Prostate gland (tissue), 2 donors: Measurements from ENCODE around the gene SUPT3H.

Experiments used
- POLR2A ChIP-seq: fragments of 450-650 bp; IDR thresholded peaks from one replicate; pipeline ENCODE4 v1.6.1; 2016; ENCODE audit warnings: antibody characterized with exemption, mild to moderate bottlenecking
- TF ChIP-seq, protein P1 (sequence below), 4 experiments: fragments of 200-600 bp in 2 of 4; fragments of 450-650 bp in 2 of 4; sonication (generic) in 2 of 4; IDR thresholded peaks; 1 replicate in 3 of 4; 2 replicates in 1 of 4; pipeline ENCODE4 v1.5.1; 2016 to 2019; ENCODE audit warnings: antibody characterized with exemption in 4 of 4, mild to moderate bottlenecking in 2 of 4, moderate library complexity in 2 of 4

DNA sequence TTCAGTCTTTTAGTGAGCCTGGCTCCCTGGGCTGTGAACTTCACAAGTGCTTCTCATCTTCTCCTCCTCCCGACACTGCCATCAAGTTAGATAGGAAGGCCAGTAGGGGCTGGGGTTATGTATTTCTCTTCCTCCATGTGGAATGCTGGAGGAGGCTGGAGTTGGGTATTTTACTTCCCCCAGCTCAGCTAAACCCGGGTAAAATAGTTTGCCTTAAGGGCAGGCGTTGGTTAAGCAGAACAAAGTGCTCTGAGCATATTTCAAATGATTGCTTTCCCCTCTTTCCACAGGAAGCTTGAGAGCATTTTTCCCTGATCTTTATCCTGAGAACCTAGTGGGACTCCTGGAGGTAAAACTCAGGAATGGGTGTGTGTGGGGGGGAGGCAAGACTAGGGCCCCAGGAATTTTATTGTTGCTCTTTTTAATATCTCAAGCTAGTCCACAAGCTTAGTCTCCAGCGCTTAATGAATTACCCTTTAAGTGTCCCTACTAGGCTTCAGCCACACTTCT, 16.9 kb upstream of the SUPT3H start:
- TF ChIP-seq, protein P1, sequence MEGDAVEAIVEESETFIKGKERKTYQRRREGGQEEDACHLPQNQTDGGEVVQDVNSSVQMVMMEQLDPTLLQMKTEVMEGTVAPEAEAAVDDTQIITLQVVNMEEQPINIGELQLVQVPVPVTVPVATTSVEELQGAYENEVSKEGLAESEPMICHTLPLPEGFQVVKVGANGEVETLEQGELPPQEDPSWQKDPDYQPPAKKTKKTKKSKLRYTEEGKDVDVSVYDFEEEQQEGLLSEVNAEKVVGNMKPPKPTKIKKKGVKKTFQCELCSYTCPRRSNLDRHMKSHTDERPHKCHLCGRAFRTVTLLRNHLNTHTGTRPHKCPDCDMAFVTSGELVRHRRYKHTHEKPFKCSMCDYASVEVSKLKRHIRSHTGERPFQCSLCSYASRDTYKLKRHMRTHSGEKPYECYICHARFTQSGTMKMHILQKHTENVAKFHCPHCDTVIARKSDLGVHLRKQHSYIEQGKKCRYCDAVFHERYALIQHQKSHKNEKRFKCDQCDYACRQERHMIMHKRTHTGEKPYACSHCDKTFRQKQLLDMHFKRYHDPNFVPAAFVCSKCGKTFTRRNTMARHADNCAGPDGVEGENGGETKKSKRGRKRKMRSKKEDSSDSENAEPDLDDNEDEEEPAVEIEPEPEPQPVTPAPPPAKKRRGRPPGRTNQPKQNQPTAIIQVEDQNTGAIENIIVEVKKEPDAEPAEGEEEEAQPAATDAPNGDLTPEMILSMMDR (IDR thresholded peaks at IDR 0.05), result no peak
- no peak for TF ChIP-seq POLR2A
